ENCODE data around the gene LRRC74B. TPM values are rescaled to one million over a fixed set of nuclear protein-coding genes. Genes with fewer than 3 reads are reported as not detected.

LRRC74B gene
- total RNA-seq, 1 donor: not detected

DNA sequence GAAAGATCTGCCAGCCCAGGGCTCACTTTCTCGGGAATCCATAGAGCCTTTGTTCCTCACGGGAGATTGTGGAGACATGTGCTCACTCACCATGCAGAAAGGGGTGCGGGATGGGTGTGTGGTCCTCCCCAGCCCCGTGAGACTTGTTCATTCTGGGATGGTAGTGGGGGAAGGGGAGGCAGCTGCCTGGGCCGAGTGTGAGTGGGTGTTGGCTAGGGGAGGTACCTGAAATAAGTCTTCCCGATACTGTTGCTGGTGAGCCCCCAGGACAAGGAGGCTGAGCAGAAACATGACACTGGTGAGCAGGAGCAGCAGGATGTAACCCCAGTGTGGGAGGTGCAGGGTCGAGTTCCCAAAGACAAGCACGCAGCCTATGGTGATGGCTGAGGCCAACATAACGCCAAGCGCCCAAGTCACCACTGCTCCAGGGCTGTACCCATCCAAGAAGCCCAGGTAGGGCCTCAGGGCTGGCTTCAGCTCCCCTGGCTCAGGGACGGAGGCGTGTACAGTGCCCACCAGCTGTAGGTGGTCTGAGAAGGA is 16.2 kb upstream of the LRRC74B start:
- H3K36me3 ChIP-seq (ENCODE audit: insufficient read depth, low read length): no peaks in the 10 kb centered on the region
- H3K27me3 ChIP-seq (ENCODE audit: insufficient read depth, low read length): peaks cover 32% of the 10 kb centered on the region
- H3K4me3 ChIP-seq (ENCODE audit: insufficient read depth, low read length): no peak overlapping the region
- H3K4me1 ChIP-seq (ENCODE audit: insufficient read depth, low read length): peaks cover 8% of the 10 kb centered on the region
- no peaks in the 10 kb centered on the region for H3K79me2 ChIP-seq (ENCODE audit: insufficient read depth, low read length)
- H3K4me2 ChIP-seq (ENCODE audit: insufficient read depth, low read length): no peak overlapping the region
- H2AFZ ChIP-seq (ENCODE audit: low read length): no peak overlapping the region
- TF ChIP-seq, protein P1, sequence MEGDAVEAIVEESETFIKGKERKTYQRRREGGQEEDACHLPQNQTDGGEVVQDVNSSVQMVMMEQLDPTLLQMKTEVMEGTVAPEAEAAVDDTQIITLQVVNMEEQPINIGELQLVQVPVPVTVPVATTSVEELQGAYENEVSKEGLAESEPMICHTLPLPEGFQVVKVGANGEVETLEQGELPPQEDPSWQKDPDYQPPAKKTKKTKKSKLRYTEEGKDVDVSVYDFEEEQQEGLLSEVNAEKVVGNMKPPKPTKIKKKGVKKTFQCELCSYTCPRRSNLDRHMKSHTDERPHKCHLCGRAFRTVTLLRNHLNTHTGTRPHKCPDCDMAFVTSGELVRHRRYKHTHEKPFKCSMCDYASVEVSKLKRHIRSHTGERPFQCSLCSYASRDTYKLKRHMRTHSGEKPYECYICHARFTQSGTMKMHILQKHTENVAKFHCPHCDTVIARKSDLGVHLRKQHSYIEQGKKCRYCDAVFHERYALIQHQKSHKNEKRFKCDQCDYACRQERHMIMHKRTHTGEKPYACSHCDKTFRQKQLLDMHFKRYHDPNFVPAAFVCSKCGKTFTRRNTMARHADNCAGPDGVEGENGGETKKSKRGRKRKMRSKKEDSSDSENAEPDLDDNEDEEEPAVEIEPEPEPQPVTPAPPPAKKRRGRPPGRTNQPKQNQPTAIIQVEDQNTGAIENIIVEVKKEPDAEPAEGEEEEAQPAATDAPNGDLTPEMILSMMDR (IDR thresholded peaks at IDR 0.05; ENCODE audit: extremely low read depth, low read depth, low read length): no peak
- H3K27ac ChIP-seq (ENCODE audit: low read depth, low read length): no peak overlapping the region
- no peaks in the 10 kb centered on the region for H4K20me1 ChIP-seq (ENCODE audit: insufficient read depth, low read length)
- DNase-seq (ENCODE audit: insufficient read length, low spot score, missing footprints): peak; percentile 37
- no peaks in the 10 kb centered on the region for H3K9me3 ChIP-seq (ENCODE audit: low read depth, low read length)

- no peak for DNase-seq (ENCODE audit: insufficient read length, low spot score, missing footprints)
- H3K4me2 ChIP-seq (ENCODE audit: insufficient read depth, low read length): no peak overlapping the region
- TF ChIP-seq, protein P1 (IDR thresholded peaks at IDR 0.05; ENCODE audit: extremely low read depth, low read depth, low read length): no peak
- no peaks in the 10 kb centered on the region for H3K9me3 ChIP-seq (ENCODE audit: low read depth, low read length)
- H2AFZ ChIP-seq (ENCODE audit: low read length): no peak overlapping the region
- H3K27me3 ChIP-seq (ENCODE audit: insufficient read depth, low read length): peaks cover 32% of the 10 kb centered on the region
- no peaks in the 10 kb centered on the region for H3K36me3 ChIP-seq (ENCODE audit: insufficient read depth, low read length)
- H4K20me1 ChIP-seq (ENCODE audit: insufficient read depth, low read length): no peaks in the 10 kb centered on the region
- H3K27ac ChIP-seq (ENCODE audit: low read depth, low read length): no peak overlapping the region
- peaks cover 8% of the 10 kb centered on the region for H3K4me1 ChIP-seq (ENCODE audit: insufficient read depth, low read length)
- no peaks in the 10 kb centered on the region for H3K79me2 ChIP-seq (ENCODE audit: insufficient read depth, low read length)
- no peak overlapping the region for H3K4me3 ChIP-seq (ENCODE audit: insufficient read depth, low read length)
Observed at GRCh38 chr22:21030032-21030431, 15.7 kb upstream of the LRRC74B start.

DNA sequence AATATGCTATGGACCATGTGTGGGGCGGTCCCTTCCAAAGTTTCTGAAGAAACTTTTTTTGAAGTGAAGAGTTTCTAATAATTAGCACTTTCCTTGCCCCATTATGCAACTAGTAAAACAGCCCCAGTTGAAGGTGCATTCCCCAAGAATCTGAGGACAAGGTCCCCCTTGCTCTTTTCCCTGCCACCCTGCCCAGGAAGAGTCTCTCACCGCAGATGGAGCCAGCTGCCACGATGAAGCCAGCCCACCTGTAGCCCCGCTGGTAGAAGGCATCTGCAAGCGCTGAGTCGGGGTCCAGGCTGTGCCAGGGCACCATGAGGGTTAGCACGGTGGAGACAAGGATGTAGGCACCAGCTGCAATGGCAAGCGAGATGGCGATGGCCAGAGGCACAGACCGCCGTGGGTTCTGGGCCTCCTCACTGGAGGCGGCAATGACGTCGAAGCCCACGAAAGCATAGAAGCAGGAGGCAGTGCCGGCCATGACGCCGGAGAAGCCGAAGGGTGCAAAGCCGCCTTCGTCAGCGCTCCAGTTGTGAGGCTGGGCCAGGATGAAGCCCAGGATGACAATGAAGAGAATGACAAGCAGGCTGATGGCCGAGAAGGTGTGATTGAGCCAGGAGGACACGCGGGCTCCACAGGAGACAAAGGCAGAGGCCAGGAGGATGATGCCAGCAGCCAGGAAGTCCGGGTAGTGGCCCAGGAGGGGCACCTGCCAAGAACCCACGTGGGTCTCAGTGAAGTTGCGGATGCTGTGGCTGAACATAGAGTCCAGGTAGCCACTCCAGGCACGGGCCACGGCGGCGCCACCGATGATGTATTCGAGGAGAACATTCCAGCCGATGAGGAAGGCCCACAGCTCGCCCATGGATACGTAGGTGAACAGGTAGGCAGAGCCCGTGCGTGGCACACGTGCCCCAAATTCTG is 14.9 kb upstream of the LRRC74B start:
- H3K36me3 ChIP-seq (ENCODE audit: insufficient read depth, low read length): no peaks in the 10 kb centered on the region

More for the DNA sequence above, 14.9 kb upstream of the LRRC74B start:
- H3K27me3 ChIP-seq (ENCODE audit: insufficient read depth, low read length): peaks cover 32% of the 10 kb centered on the region
- no peaks in the 10 kb centered on the region for H4K20me1 ChIP-seq (ENCODE audit: insufficient read depth, low read length)
- TF ChIP-seq, protein P1 (IDR thresholded peaks at IDR 0.05; ENCODE audit: extremely low read depth, low read depth, low read length): no peak
- H3K9me3 ChIP-seq (ENCODE audit: low read depth, low read length): no peaks in the 10 kb centered on the region
- H2AFZ ChIP-seq (ENCODE audit: low read length): no peak overlapping the region
- no peaks in the 10 kb centered on the region for H3K79me2 ChIP-seq (ENCODE audit: insufficient read depth, low read length)
- peaks cover 8% of the 10 kb centered on the region for H3K4me1 ChIP-seq (ENCODE audit: insufficient read depth, low read length)
- DNase-seq (ENCODE audit: insufficient read length, low spot score, missing footprints): peak; percentile 80
- H3K4me3 ChIP-seq (ENCODE audit: insufficient read depth, low read length): no peak overlapping the region
- H3K27ac ChIP-seq (ENCODE audit: low read depth, low read length): no peak overlapping the region
- H3K4me2 ChIP-seq (ENCODE audit: insufficient read depth, low read length): no peak overlapping the region

Measured in osteoblast (primary cell).